HL-60 (cell line): Measurements from ENCODE around the gene MORF4L1.

Experiments
- CTCF ChIP-seq: IDR thresholded peaks from one replicate; pipeline ENCODE4 v1.5.1; 2011; ENCODE audit warnings: low read length, control low read depth, inconsistent platforms; ENCODE audit not compliant: insufficient read depth
- GABPA ChIP-seq: IDR thresholded peaks from 2 replicates; pipeline ENCODE4 v1.6.1; 2012; ENCODE audit warnings: low read depth
- POLR2AphosphoS5 ChIP-seq: IDR thresholded peaks from 2 replicates; pipeline ENCODE4 v1.6.1; 2012; ENCODE audit warnings: low read depth
- SPI1 ChIP-seq: IDR thresholded peaks from 2 replicates; pipeline ENCODE4 v1.6.1; 2012; ENCODE audit warnings: low read depth, mild to moderate bottlenecking, borderline replicate concordance
- TF ChIP-seq, protein P1 (sequence below): IDR thresholded peaks from 2 replicates; pipeline ENCODE4 v1.6.1; 2012; ENCODE audit warnings: low read depth; ENCODE audit not compliant: insufficient replicate concordance

- TF ChIP-seq CTCF, result no peak
- TF ChIP-seq POLR2AphosphoS5, result no peak
- TF ChIP-seq GABPA, result no peak
- TF ChIP-seq, protein P1, sequence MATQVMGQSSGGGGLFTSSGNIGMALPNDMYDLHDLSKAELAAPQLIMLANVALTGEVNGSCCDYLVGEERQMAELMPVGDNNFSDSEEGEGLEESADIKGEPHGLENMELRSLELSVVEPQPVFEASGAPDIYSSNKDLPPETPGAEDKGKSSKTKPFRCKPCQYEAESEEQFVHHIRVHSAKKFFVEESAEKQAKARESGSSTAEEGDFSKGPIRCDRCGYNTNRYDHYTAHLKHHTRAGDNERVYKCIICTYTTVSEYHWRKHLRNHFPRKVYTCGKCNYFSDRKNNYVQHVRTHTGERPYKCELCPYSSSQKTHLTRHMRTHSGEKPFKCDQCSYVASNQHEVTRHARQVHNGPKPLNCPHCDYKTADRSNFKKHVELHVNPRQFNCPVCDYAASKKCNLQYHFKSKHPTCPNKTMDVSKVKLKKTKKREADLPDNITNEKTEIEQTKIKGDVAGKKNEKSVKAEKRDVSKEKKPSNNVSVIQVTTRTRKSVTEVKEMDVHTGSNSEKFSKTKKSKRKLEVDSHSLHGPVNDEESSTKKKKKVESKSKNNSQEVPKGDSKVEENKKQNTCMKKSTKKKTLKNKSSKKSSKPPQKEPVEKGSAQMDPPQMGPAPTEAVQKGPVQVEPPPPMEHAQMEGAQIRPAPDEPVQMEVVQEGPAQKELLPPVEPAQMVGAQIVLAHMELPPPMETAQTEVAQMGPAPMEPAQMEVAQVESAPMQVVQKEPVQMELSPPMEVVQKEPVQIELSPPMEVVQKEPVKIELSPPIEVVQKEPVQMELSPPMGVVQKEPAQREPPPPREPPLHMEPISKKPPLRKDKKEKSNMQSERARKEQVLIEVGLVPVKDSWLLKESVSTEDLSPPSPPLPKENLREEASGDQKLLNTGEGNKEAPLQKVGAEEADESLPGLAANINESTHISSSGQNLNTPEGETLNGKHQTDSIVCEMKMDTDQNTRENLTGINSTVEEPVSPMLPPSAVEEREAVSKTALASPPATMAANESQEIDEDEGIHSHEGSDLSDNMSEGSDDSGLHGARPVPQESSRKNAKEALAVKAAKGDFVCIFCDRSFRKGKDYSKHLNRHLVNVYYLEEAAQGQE, result no peak
- TF ChIP-seq SPI1, result no peak
Observed at GRCh38 chr15:78878356-78878755, 5.7 kb downstream of the MORF4L1 start.
